Mesenchymal stem cell (in vitro differentiated cells and primary cell): ENCODE results near the gene FYN.

ENCODE experiments used
- DNase-seq: peaks from one replicate; pipeline ENCODE4 v3.0.0-alpha.2; 2013
- H2AFZ ChIP-seq: one replicate; pipeline ENCODE4 v1.6.1; 2013; ENCODE audit warnings: low read depth, mild to moderate bottlenecking, control low read depth, inconsistent platforms, low read length, moderate library complexity
- H2AK5ac ChIP-seq: 2 replicates; pipeline ENCODE4 v1.6.1; 2013; ENCODE audit warnings: low read length, moderate library complexity, mild to moderate bottlenecking, inconsistent platforms; ENCODE audit not compliant: severe bottlenecking
- H2BK120ac ChIP-seq: one replicate; pipeline ENCODE4 v1.6.1; 2013; ENCODE audit warnings: low read depth, mild to moderate bottlenecking, inconsistent platforms, low read length, moderate library complexity
- H2BK12ac ChIP-seq, 2 experiments: one replicate each; pipeline ENCODE4 v1.6.1; 2013; ENCODE audit warnings: inconsistent platforms in 2 of 2, low read length in 2 of 2, mild to moderate bottlenecking in 2 of 2, moderate library complexity in 2 of 2, control low read depth in 1 of 2
- H2BK15ac ChIP-seq: one replicate; pipeline ENCODE4 v1.6.1; 2013; ENCODE audit warnings: mild to moderate bottlenecking, low read depth, inconsistent platforms; ENCODE audit not compliant: poor library complexity, severe bottlenecking
- H2BK5ac ChIP-seq: 2 replicates; pipeline ENCODE4 v1.6.1; 2013; ENCODE audit warnings: low read depth, mild to moderate bottlenecking, low read length, control low read depth, inconsistent platforms; ENCODE audit not compliant: poor library complexity, severe bottlenecking
- H3K14ac ChIP-seq, 2 experiments: one replicate each; pipeline ENCODE4 v1.6.1; 2013; ENCODE audit warnings: inconsistent platforms in 2 of 2, low read length in 2 of 2, control low read depth in 1 of 2, mild to moderate bottlenecking in 1 of 2, moderate library complexity in 1 of 2
- H3K18ac ChIP-seq, 2 experiments: one replicate each; pipeline ENCODE4 v1.6.1; 2013; ENCODE audit warnings: inconsistent platforms in 2 of 2, low read length in 2 of 2, control low read depth in 1 of 2, low read depth in 1 of 2, mild to moderate bottlenecking in 1 of 2
- H3K23ac ChIP-seq, 2 experiments: one replicate each; pipeline ENCODE4 v1.6.1; 2013; ENCODE audit warnings: inconsistent platforms in 2 of 2, low read length in 2 of 2, mild to moderate bottlenecking in 2 of 2, moderate library complexity in 2 of 2, control low read depth in 1 of 2
- H3K27ac ChIP-seq: 2 replicates; pipeline ENCODE4 v1.5.1; 2013; ENCODE audit warnings: mild to moderate bottlenecking, moderate library complexity, low read length, control low read depth, inconsistent platforms; ENCODE audit not compliant: poor library complexity, severe bottlenecking
- H3K27me3 ChIP-seq, 2 experiments: 2 replicates each; pipeline versions ENCODE4 v1.6.1 to v1.7.0; 2013; ENCODE audit warnings: low read length in 2 of 2, mild to moderate bottlenecking in 2 of 2, moderate library complexity in 2 of 2, control low read depth in 1 of 2, inconsistent platforms in 1 of 2; ENCODE audit not compliant: control insufficient read depth in 1 of 2, insufficient read depth in 1 of 2
- H3K36me3 ChIP-seq, 2 experiments: 2 replicates each; pipeline versions ENCODE4 v1.6.1 to v1.7.0; 2013; ENCODE audit warnings: low read length in 2 of 2, control low read depth in 1 of 2, inconsistent platforms in 1 of 2, low read depth in 1 of 2, mild to moderate bottlenecking in 1 of 2; ENCODE audit not compliant: insufficient read depth in 2 of 2, control insufficient read depth in 1 of 2
- H3K4ac ChIP-seq, 2 experiments: one replicate each; pipeline ENCODE4 v1.6.1; 2013; ENCODE audit warnings: inconsistent platforms in 2 of 2, low read length in 2 of 2, mild to moderate bottlenecking in 2 of 2, moderate library complexity in 2 of 2, control low read depth in 1 of 2, low read depth in 1 of 2
- H3K4me1 ChIP-seq: 2 replicates; pipeline ENCODE4 v1.6.1; 2013; ENCODE audit warnings: low read depth, low read length, control low read depth; ENCODE audit not compliant: control insufficient read depth, insufficient read depth
- H3K4me2 ChIP-seq: 2 replicates; pipeline ENCODE4 v1.6.1; 2013; ENCODE audit warnings: low read length, mild to moderate bottlenecking, inconsistent platforms; ENCODE audit not compliant: poor library complexity, severe bottlenecking
- H3K4me3 ChIP-seq, 2 experiments: 2 replicates each; pipeline versions ENCODE4 v1.5.1 to v1.7.0; 2013; ENCODE audit warnings: low read length in 2 of 2, mild to moderate bottlenecking in 2 of 2, control low read depth in 1 of 2, low read depth in 1 of 2; ENCODE audit not compliant: insufficient read depth in 1 of 2
- H3K79me1 ChIP-seq: replicated peaks from 2 replicates; pipeline ENCODE4 v1.6.1; 2013; ENCODE audit warnings: mild to moderate bottlenecking, control low read depth, low read length, inconsistent platforms; ENCODE audit not compliant: poor library complexity, severe bottlenecking
- H3K9ac ChIP-seq: 2 replicates; pipeline ENCODE4 v1.7.0; 2013; ENCODE audit warnings: mild to moderate bottlenecking, low read length, moderate library complexity
- H3K9me3 ChIP-seq: 2 replicates; pipeline ENCODE4 v1.7.0; 2013; ENCODE audit warnings: mild to moderate bottlenecking, low read length; ENCODE audit not compliant: control insufficient read depth
- H4K8ac ChIP-seq: one replicate; pipeline ENCODE4 v1.6.1; 2013; ENCODE audit warnings: inconsistent platforms, mild to moderate bottlenecking, low read length, moderate library complexity
- H4K91ac ChIP-seq: one replicate; pipeline ENCODE4 v1.6.1; 2013; ENCODE audit warnings: mild to moderate bottlenecking, low read length, inconsistent platforms
- WGBS: methylation state at CpG from one replicate; pipeline ENCODE4 v1.1.7; 2013; ENCODE audit warnings: mixed read lengths; 5-methylcytosine and 5-hydroxymethylcytosine counted together

Gene FYN

DNA sequence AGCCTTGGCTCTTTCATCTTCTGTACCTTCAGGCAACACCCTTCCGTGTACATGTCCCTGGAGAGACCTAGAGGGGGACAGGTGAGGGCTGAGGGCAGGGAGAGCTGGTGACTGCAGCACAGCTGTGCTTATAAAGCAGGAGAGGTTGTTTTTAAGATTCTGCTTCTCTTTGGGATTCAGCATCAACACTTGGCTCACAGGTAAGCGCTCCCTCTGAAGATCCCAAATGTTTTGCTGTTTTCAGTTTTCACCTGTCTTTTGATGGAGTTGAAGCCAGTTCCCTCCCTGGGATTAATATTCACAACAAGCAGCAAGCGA lies 248.2 kb downstream of the FYN start:
- WGBS: 96% methylated on average over 3 of the region's 3 CpGs
- Histone ChIP-seq H4K8ac (no peak overlapping the region), H2BK12ac (no peak overlapping the region), H2BK5ac (no peak overlapping the region), H3K23ac (no peak overlapping the region), H3K14ac (no peak overlapping the region), H2AK5ac (no peak overlapping the region), H3K18ac (no peak overlapping the region), H3K4ac (no peak overlapping the region), H2AFZ (no peak overlapping the region), H3K4me3 (peak overlapping the region in 1 of 2 experiments; percentile 73), H3K27me3 (peaks cover 0 to 4% of the 10 kb centered on the region in 2 experiments), H3K27ac (no peak overlapping the region), H3K9ac (peak overlapping the region; percentile 86), H3K9me3 (no peaks in the 10 kb centered on the region), H3K36me3 (no peaks in the 10 kb centered on the region), H4K91ac (no peak overlapping the region), H2BK120ac (no peak overlapping the region), H3K79me1 (no peaks in the 10 kb centered on the region), H3K4me1 (no peaks in the 10 kb centered on the region), H2BK15ac (no peak overlapping the region), H3K4me2 (no peak overlapping the region)
- DNase-seq: no peak

DNA sequence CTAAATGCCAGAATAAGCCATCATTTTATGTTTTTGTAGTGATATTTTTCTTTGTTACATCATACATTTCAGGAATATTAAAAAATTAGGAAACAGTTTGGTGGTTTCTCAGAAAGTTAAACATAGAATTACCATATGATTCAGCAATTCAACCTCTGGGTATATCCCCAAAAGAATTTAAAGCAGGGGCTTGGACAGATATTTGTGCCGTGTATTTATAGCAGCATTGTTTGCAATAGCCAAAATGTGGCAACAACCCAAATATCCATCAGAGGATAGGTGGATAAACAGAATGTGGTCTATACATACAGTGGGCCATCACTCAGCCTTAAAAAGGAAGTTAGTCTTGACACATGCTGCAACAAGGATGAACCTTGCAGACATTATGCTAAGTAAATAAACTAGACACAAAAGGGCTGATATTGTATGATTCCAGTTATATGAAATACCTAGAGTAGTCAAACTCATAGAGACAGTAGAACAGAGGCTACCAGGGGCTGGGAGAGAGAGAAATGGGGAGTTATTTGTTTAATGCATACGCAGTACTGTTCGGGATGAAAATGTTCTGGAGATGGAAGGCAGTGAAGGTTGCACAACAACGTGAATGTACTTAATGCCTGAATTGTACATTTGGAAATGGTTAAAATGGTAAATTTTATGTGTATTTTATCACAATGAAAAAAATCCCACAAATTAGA lies 248.7 kb downstream of the FYN start:
- 98% methylated on average over 3 of the region's 4 CpGs for WGBS

DNA sequence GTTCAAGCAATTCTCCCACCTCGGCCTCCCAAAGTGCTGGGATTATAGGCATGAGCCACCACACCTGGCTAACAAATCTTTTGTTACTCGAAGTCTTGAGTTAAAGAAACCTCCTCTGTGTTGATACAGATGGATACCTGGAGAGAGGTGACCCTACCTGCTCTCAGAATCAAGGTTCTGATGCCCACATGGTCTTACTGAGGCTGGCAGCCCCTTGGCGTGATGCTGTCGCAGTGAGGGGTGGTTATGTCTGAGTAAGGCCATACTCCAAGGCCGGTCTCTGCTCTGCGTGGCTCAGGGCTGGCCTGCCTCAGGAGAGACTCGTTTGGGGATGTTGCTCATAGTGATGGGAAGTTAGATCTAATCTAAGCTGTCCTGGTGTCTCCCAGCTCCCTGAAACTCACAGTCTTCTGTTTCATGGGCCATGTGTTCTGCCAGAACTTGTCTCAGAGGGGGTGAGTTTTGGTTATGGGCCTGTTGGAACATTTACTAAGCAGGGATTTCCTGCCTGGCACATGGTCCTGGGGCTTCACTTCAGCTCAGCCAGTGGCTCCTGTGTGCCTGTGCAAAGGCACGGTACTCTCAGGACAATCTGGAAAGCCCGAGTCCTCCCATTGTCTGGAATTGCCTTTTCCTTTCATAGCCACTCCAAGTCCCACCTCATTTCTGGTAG lies 250.1 kb downstream of the FYN start:
- WGBS: 81% methylated on average over 9 of the region's 9 CpGs
- Histone ChIP-seq H3K36me3 (no peaks in the 10 kb centered on the region), H3K9me3 (no peaks in the 10 kb centered on the region)

More for the DNA sequence above, 248.7 kb downstream of the FYN start:
- H3K18ac ChIP-seq: no peak overlapping the region
- H4K8ac ChIP-seq: no peak overlapping the region
- H2AK5ac ChIP-seq: no peak overlapping the region
- H3K14ac ChIP-seq: no peak overlapping the region
- H3K9ac ChIP-seq: peak overlapping the region; percentile 86
- H3K36me3 ChIP-seq: no peaks in the 10 kb centered on the region
- H2BK5ac ChIP-seq: no peak overlapping the region
- H3K27ac ChIP-seq: no peak overlapping the region
- no peak overlapping the region for H2BK120ac ChIP-seq
- no peak for DNase-seq
- no peak overlapping the region for H3K4me2 ChIP-seq
- no peak overlapping the region for H2BK15ac ChIP-seq
- H3K27me3 ChIP-seq: peaks cover 0 to 4% of the 10 kb centered on the region in 2 experiments
- H2BK12ac ChIP-seq: no peak overlapping the region
- no peak overlapping the region for H3K4me3 ChIP-seq
- H4K91ac ChIP-seq: no peak overlapping the region
- H3K79me1 ChIP-seq: no peaks in the 10 kb centered on the region
- H2AFZ ChIP-seq: no peak overlapping the region
- no peak overlapping the region for H3K4ac ChIP-seq
- no peaks in the 10 kb centered on the region for H3K4me1 ChIP-seq
- no peak overlapping the region for H3K23ac ChIP-seq
- no peaks in the 10 kb centered on the region for H3K9me3 ChIP-seq

DNA sequence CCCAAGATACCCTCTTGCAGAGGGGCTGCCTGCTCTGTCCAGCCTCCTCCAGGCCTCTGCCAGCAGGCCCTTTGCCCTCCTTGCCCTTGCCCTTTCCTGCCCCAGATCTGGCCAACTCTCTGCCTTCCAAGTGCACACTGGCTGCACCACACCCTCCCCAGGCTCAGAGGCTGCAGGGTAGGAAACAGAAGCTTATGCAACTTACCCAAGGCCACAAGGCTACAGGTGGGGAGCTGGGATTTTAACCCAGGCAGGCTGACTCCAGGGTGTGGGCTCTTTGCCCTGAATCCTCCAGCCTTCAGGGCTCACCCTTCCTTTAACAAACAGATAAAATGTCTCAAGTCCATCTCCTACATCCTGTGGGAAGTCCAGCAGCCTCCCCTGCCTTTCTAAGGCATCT lies 253.1 kb downstream of the FYN start:
- Histone ChIP-seq H3K4me1 (no peaks in the 10 kb centered on the region), H3K18ac (no peak overlapping the region), H2BK120ac (no peak overlapping the region), H3K4me2 (no peak overlapping the region), H3K9me3 (no peaks in the 10 kb centered on the region), H3K27me3 (peaks cover 0 to 13% of the 10 kb centered on the region in 2 experiments), H4K91ac (no peak overlapping the region), H2AFZ (peak overlapping the region; percentile 8), H3K9ac (no peak overlapping the region), H2BK5ac (no peak overlapping the region), H2BK12ac (no peak overlapping the region), H3K23ac (no peak overlapping the region), H3K14ac (no peak overlapping the region), H3K4ac (peak overlapping the region in 1 of 2 experiments; percentile 13), H2AK5ac (no peak overlapping the region), H2BK15ac (no peak overlapping the region), H3K79me1 (no peaks in the 10 kb centered on the region), H4K8ac (peak overlapping the region; percentile 2), H3K4me3 (no peak overlapping the region), H3K36me3 (no peaks in the 10 kb centered on the region), H3K27ac (no peak overlapping the region)
- no peak for DNase-seq

More for the DNA sequence above, 250.1 kb downstream of the FYN start:
- H2AFZ ChIP-seq: no peak overlapping the region
- peak overlapping the region in 1 of 2 experiments; percentile 8 for H3K4me3 ChIP-seq
- H2BK12ac ChIP-seq: no peak overlapping the region
- no peak overlapping the region for H4K8ac ChIP-seq
- H2BK5ac ChIP-seq: no peak overlapping the region
- no peak overlapping the region for H3K4me2 ChIP-seq
- no peak for DNase-seq
- H4K91ac ChIP-seq: no peak overlapping the region
- H3K23ac ChIP-seq: no peak overlapping the region
- H3K9ac ChIP-seq: no peak overlapping the region
- H3K4ac ChIP-seq: no peak overlapping the region
- H3K27ac ChIP-seq: no peak overlapping the region
- peaks cover 0 to 4% of the 10 kb centered on the region in 2 experiments for H3K27me3 ChIP-seq
- no peak overlapping the region for H3K18ac ChIP-seq
- H2BK120ac ChIP-seq: no peak overlapping the region
- H3K79me1 ChIP-seq: no peaks in the 10 kb centered on the region
- no peak overlapping the region for H2BK15ac ChIP-seq
- no peaks in the 10 kb centered on the region for H3K4me1 ChIP-seq
- no peak overlapping the region for H2AK5ac ChIP-seq
- H3K14ac ChIP-seq: peak overlapping the region in 1 of 2 experiments; percentile 78
